ENCODE measurements around the gene SH3D19.

GRCh38 chr4:151321586-151321985, 3.8 kb downstream of the SH3D19 start:
- TF ChIP-seq CTCF (IDR thresholded peaks at IDR 0.05; ENCODE audit: poor library complexity) (no peak), EZH2 (IDR thresholded peaks at IDR 0.05; ENCODE audit: borderline replicate concordance) (no peak), EZH2phosphoT487 (IDR thresholded peaks at IDR 0.05; ENCODE audit: low read depth, severe bottlenecking, unreplicated experiment) (no peak)

Data from hepatocyte (in vitro differentiated cells).